Activated T-helper 2 cell treated with anti-CD3 and anti-CD28 coated beads, Interferon-gamma antibody, Interleukin-2, Interleukin-4, amounts not matched to agents 10 μg/mL and 5 μg/mL and 100 μg/mL, durations not matched to agents 14 hours and 24 hours and 36 hours (primary cell): Measurements from ENCODE around the gene ATP1A3. TPM values are rescaled to one million over a fixed set of nuclear protein-coding genes. Genes with fewer than 3 reads are reported as not detected.
"Not testable (repeated sequence)": the region's sequence is repeated elsewhere in the genome, so short reads cannot be mapped to it uniquely, and the experiment has no call there.

Experiments
- DNase-seq: peaks from one replicate; pipeline ENCODE4 v3.0.0; 2021; ENCODE audit warnings: low spot score
- H3K27ac Mint-ChIP-seq: one replicate; pipeline ENCODE4 v1.8.0; 2021; ENCODE audit warnings: mixed read lengths
- H3K27me3 Mint-ChIP-seq: one replicate; pipeline ENCODE4 v1.8.0; 2021; ENCODE audit warnings: low read depth, mixed read lengths
- H3K36me3 Mint-ChIP-seq: one replicate; pipeline ENCODE4 v1.8.0; 2021; ENCODE audit warnings: low read depth, mixed read lengths
- H3K4me1 Mint-ChIP-seq: one replicate; pipeline ENCODE4 v1.8.0; 2021; ENCODE audit warnings: low read depth, mixed read lengths
- H3K4me3 Mint-ChIP-seq: one replicate; pipeline ENCODE4 v1.8.0; 2021; ENCODE audit warnings: low read depth, mild to moderate bottlenecking, moderate library complexity, mixed read lengths
- H3K9me3 Mint-ChIP-seq: one replicate; pipeline ENCODE4 v1.8.0; 2021; ENCODE audit warnings: mixed read lengths
- intact Hi-C: fragments of 100-400 bp; cut with micrococcal nuclease; formaldehyde crosslinking; loops from one replicate; pipeline ENCODE4 v1.15.1; 2023
- total RNA-seq: library from RNA; stranded (reverse); gene quantifications from 2 replicates; pipeline ENCODE4 v1.2.3, GENCODE V29; 2022

Gene ATP1A3
- total RNA-seq, 1 donor from 2014 or later, result 1.7 TPM

- peaks cover 6% of the 10 kb centered on the region for H3K27me3 Mint-ChIP-seq
- intact Hi-C loops, result loop anchor here (2.0 kb wide), 1 partner anchor 74 kb away; no protein-coding TSS in a partner anchor
Measured at GRCh38 chr19:41944336-41944735, 49.7 kb downstream of the ATP1A3 start.

GRCh38 chr19:41941410-41942202 lies 52.4 kb downstream of the ATP1A3 start:
- intact Hi-C loops, result no loop called here
- DNase-seq, result no peak
- peak overlapping the region; percentile 63 for H3K4me3 Mint-ChIP-seq
- no peaks in the 10 kb centered on the region for H3K36me3 Mint-ChIP-seq
- H3K27me3 Mint-ChIP-seq, result peaks cover 11% of the 10 kb centered on the region
- peak overlapping the region; percentile 36 for H3K27ac Mint-ChIP-seq
- peaks cover 37% of the 10 kb centered on the region for H3K4me1 Mint-ChIP-seq
- H3K9me3 Mint-ChIP-seq, result no peaks in the 10 kb centered on the region

More at GRCh38 chr19:41944336-41944735, 49.7 kb downstream of the ATP1A3 start:
- Mint-ChIP-seq H3K36me3 (no peaks in the 10 kb centered on the region), H3K4me3 (no peak overlapping the region), H3K4me1 (peaks cover 44% of the 10 kb centered on the region), H3K9me3 (no peaks in the 10 kb centered on the region), H3K27ac (peak overlapping the region; percentile 97)
- DNase-seq, result no peak

GRCh38 chr19:41940731-41941409 lies 53.2 kb downstream of the ATP1A3 start:
- H3K9me3 Mint-ChIP-seq, result no peaks in the 10 kb centered on the region
- intact Hi-C loops, result no loop called here
- peak overlapping the region; percentile 88 for H3K27ac Mint-ChIP-seq
- DNase-seq, result no peak
- H3K27me3 Mint-ChIP-seq, result peaks cover 13% of the 10 kb centered on the region
- H3K4me1 Mint-ChIP-seq, result peaks cover 37% of the 10 kb centered on the region
- no peaks in the 10 kb centered on the region for H3K36me3 Mint-ChIP-seq
- H3K4me3 Mint-ChIP-seq, result peak overlapping the region; percentile 78

GRCh38 chr19:41939861-41940730 lies 53.9 kb downstream of the ATP1A3 start:
- Mint-ChIP-seq H3K27ac (peak overlapping the region; percentile 88), H3K4me3 (peak overlapping the region; percentile 78), H3K36me3 (no peaks in the 10 kb centered on the region), H3K4me1 (peaks cover 34% of the 10 kb centered on the region), H3K27me3 (peaks cover 18% of the 10 kb centered on the region), H3K9me3 (no peaks in the 10 kb centered on the region)
- DNase-seq, result no peak
- intact Hi-C loops, result no loop called here

- H3K9me3 Mint-ChIP-seq, intact Hi-C loops, H3K36me3 Mint-ChIP-seq, H3K4me3 Mint-ChIP-seq, H3K27ac Mint-ChIP-seq, DNase-seq: not testable (repeated sequence)
- Mint-ChIP-seq H3K27me3 (peaks cover 19% of the 10 kb centered on the region), H3K4me1 (peaks cover 34% of the 10 kb centered on the region)
Measured at GRCh38 chr19:41939209-41939608, 54.8 kb downstream of the ATP1A3 start.

- Mint-ChIP-seq H3K4me1 (peaks cover 38% of the 10 kb centered on the region), H3K27me3 (peaks cover 24% of the 10 kb centered on the region), H3K27ac (peak overlapping the region; percentile 10), H3K4me3 (no peak overlapping the region), H3K36me3 (no peaks in the 10 kb centered on the region), H3K9me3 (no peaks in the 10 kb centered on the region)
- DNase-seq, result no peak
- intact Hi-C loops, result no loop called here
Measured at GRCh38 chr19:41937525-41938468, 56.2 kb downstream of the ATP1A3 start.

GRCh38 chr19:41936961-41937360 lies 57.1 kb downstream of the ATP1A3 start:
- Mint-ChIP-seq H3K27ac (peak overlapping the region; percentile 14), H3K27me3 (peaks cover 26% of the 10 kb centered on the region)

GRCh38 chr19:41936416-41936850 lies 57.6 kb downstream of the ATP1A3 start:
- H3K27me3 Mint-ChIP-seq, result peaks cover 22% of the 10 kb centered on the region
- H3K4me3 Mint-ChIP-seq, result peak overlapping the region; percentile 38
- no peaks in the 10 kb centered on the region for H3K36me3 Mint-ChIP-seq
- H3K9me3 Mint-ChIP-seq, result no peaks in the 10 kb centered on the region
- intact Hi-C loops, result no loop called here
- H3K27ac Mint-ChIP-seq, result peak overlapping the region; percentile 14
- H3K4me1 Mint-ChIP-seq, result peaks cover 34% of the 10 kb centered on the region
- DNase-seq, result no peak

More at GRCh38 chr19:41936961-41937360, 57.1 kb downstream of the ATP1A3 start:
- no peak for DNase-seq
- Mint-ChIP-seq H3K4me1 (peaks cover 38% of the 10 kb centered on the region), H3K36me3 (no peaks in the 10 kb centered on the region), H3K4me3 (no peak overlapping the region), H3K9me3 (no peaks in the 10 kb centered on the region)
- intact Hi-C loops, result no loop called here

- no peak overlapping the region for H3K27ac Mint-ChIP-seq
- DNase-seq, result no peak
- intact Hi-C loops, result loop anchor here (2.0 kb wide), 2 partner anchors 15 to 65 kb away; no protein-coding TSS in a partner anchor
Measured at GRCh38 chr19:41935760-41936415, 58.1 kb downstream of the ATP1A3 start.

GRCh38 chr19:41934849-41935374 lies 59.1 kb downstream of the ATP1A3 start:
- H3K9me3 Mint-ChIP-seq, result no peaks in the 10 kb centered on the region
- peaks cover 20% of the 10 kb centered on the region for H3K27me3 Mint-ChIP-seq
- no peaks in the 10 kb centered on the region for H3K36me3 Mint-ChIP-seq
- intact Hi-C loops, result loop anchor here (2.0 kb wide), 2 partner anchors 16 to 64 kb away; no protein-coding TSS in a partner anchor
- peak overlapping the region; percentile 31 for H3K4me3 Mint-ChIP-seq
- H3K4me1 Mint-ChIP-seq, result peaks cover 38% of the 10 kb centered on the region
- peak overlapping the region; percentile 75 for H3K27ac Mint-ChIP-seq
- DNase-seq, result peak; percentile 59

More at GRCh38 chr19:41935760-41936415, 58.1 kb downstream of the ATP1A3 start:
- peaks cover 31% of the 10 kb centered on the region for H3K4me1 Mint-ChIP-seq
- H3K36me3 Mint-ChIP-seq, result no peaks in the 10 kb centered on the region
- no peaks in the 10 kb centered on the region for H3K9me3 Mint-ChIP-seq
- no peak overlapping the region for H3K4me3 Mint-ChIP-seq
- peaks cover 21% of the 10 kb centered on the region for H3K27me3 Mint-ChIP-seq
